Left ventricle myocardium superior (tissue), 1 donor: ENCODE measurements around the gene KRT34. TPM values are rescaled to one million over a fixed set of nuclear protein-coding genes. Genes with fewer than 3 reads are reported as not detected.
"Not testable (repeated sequence)": the region's sequence is repeated elsewhere in the genome, so short reads cannot be mapped to it uniquely, and the experiment has no call there.

Experiments
- ATAC-seq: fragments of 200-7000 bp; cut with Tn5 transposase; one replicate; pipeline ENCODE4 v1.9.1; 2020; ENCODE audit warnings: mild to moderate bottlenecking, moderate library complexity
- DNase-seq: peaks from one replicate; pipeline ENCODE4 v3.0.0-alpha.2; 2020
- intact Hi-C: fragments of 100-400 bp; cut with micrococcal nuclease; formaldehyde crosslinking; loops from one replicate; pipeline ENCODE4 v1.11.0; 2022
- long read RNA-seq: library from polyadenylated mRNA; unstranded; transcript quantifications from one replicate; pipeline ENCODE4 v2.0.0, GENCODE V29; 2021
- total RNA-seq: library from RNA; stranded (reverse); fragmentation: NEBNext Ultra II Directional; extraction: Animal tissue kit (Norgen Biotek cat#: 25700); gene quantifications from one replicate; pipeline ENCODE4 v1.2.1, GENCODE V29; 2021
- donor health status: DM: no; HTN: yes; CAD: no; lungs with severe emphysema.

The KRT34 gene
- total RNA-seq, result not detected
- long read RNA-seq, result 0 reads

- intact Hi-C loops, DNase-seq, ATAC-seq: not testable (repeated sequence)
These were observed at the start of gene KRT34 for GRCh38 chr17:41381943-41382342. Gene KRT34 (minus strand): TSS chr17:41382306. CDS start chr17:41382246, 60 bp downstream.

DNA sequence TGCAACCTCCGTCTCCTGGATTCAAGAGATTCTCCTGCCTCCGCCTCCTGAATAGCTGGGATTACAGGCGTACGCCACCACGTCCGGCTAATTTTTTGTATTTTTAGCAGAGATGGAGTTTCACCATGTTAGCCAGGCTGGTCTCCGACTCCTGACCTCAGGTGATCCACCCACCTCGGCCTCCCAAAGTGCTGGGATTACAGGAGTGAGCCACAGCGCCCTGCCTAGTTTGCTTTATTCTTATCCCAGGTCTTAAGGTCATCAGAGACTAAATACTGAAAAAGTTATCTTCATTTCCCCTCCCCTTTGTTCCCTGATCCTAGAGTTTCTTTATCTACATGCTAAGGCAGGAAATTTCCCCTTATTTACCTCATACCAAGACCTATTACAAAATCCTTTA, 48.3 kb upstream of the KRT34 start:
- intact Hi-C loops, ATAC-seq, DNase-seq: not testable (repeated sequence)

GRCh38 chr17:41429667-41430066, 47.6 kb upstream of the KRT34 start:
- no peak for ATAC-seq
- intact Hi-C loops, result no loop called here
- DNase-seq, result no peak

GRCh38 chr17:41428591-41429291, 46.6 kb upstream of the KRT34 start:
- intact Hi-C loops, result no loop called here
- no peak for ATAC-seq
- no peak for DNase-seq

GRCh38 chr17:41424111-41424635, 42.1 kb upstream of the KRT34 start, which contains the start of gene KRT37:
Gene KRT37 (minus strand): TSS chr17:41424585. CDS start chr17:41424523, 62 bp downstream.
- no peak for ATAC-seq
- no peak for DNase-seq
- intact Hi-C loops, result no loop called here

DNA sequence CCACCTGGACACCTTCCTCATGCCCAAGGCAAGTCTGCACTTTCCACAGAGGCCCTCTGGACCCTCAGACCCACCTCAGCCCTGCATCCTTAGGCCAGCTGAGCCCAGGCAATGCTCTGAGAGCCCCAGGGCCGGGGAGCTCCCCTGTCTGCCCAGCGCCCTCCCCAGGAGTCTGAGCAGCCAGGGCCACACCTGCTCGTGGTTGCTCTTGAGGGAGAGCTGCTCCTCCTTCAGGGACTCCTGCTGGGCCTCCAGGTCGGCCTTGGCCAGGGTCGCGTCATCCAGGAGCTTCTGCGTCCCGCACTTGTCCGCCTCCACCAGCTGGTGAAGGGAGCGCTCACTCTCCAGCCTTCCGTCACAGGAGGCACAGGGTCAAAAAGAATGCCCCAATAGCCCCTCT, 40.5 kb upstream of the KRT34 start:
- ATAC-seq, DNase-seq, intact Hi-C loops: not testable (repeated sequence)

DNA sequence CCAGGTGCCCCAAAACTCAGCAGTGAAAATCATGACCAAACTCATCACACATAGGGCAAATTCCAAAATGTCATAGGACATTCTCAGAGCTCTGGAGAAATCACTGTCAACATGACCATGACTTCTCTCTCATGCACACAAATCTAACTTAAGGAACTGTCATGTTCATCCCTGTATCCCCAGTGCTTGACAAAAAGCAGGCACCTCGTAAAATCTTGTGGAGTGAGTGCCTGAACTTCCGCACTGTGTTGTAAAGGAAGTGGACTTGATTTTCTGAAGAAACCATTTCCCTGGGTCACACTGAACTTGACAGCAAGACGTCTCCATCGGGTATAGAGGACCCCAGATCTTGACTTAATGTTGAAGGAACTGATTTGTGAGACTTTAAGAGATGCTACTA, 39.5 kb upstream of the KRT34 start:
- DNase-seq (no peak), ATAC-seq (no peak)
- intact Hi-C loops, result no loop called here

GRCh38 chr17:41421116-41421515, 39.0 kb upstream of the KRT34 start:
- intact Hi-C loops, result no loop called here
- no peak for DNase-seq
- ATAC-seq, result no peak

DNA sequence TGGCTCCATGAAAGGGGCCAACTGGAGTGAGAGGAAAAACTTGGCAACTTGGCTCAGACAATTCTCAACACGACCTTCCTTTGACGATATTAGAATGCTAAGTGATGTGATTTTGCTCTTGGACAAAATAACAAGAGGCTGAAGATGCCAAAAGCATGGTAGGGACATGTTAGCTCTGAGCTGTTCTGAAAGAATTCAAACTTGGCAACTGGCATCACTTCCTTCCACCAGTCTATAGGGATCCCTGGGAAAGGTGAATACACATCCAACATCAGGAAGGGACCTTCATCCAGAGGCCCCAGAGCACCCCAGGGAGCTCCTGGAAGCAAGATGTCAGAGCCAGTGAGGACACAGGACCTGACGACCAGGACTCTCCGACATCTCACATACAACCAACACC, 38.0 kb upstream of the KRT34 start:
- ATAC-seq (no peak), DNase-seq (no peak)
- intact Hi-C loops, result no loop called here

DNA sequence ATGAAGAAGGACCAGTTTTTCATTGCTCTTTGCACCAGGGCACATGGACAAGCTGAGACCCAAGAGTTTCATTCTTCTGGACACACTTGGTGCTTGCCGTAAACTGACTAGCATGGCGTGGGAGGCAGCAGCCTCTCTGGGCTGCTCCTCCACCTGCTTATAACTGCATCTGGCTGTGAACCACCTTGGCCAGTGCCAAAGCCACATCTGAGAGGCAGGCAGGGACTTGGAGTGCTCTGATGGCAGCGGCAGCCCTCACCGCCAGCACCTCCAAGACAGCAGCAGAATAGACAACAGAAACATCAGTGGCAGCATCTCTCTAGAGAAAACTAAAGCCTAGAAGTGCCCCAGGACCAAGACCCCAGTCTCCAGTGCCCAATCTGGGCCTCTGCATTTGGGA, 37.6 kb upstream of the KRT34 start:
- intact Hi-C loops, result no loop called here
- ATAC-seq (no peak), DNase-seq (no peak)

GRCh38 chr17:41418116-41418860, 36.2 kb upstream of the KRT34 start:
- ATAC-seq (no peak), DNase-seq (no peak)
- intact Hi-C loops, result no loop called here

DNA sequence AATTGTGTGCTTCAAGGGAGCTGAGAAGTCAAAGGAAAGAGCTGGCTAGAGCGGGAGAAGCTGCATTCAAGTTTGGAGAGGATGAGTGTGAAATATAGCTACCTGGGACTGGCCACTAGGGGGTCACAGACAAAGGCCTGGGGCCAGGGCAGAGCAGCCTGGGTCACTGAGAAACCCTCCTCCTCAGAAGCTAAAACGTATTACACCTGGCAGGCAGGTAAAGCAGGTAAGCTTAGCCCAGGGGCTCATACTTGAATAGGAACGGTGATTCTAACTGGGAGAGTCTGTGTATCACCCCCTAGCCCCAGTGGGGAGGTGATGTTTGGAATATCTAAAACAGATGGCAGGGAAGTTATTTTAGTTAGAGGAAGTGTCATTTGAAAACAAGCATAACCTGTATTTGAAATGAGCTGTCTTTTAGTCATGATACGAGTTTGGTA, 35.5 kb upstream of the KRT34 start:
- intact Hi-C loops, result no loop called here
- no peak for ATAC-seq
- no peak for DNase-seq

GRCh38 chr17:41417127-41417526, 35.0 kb upstream of the KRT34 start:
- DNase-seq (no peak), ATAC-seq (no peak)
- intact Hi-C loops, result no loop called here

DNA sequence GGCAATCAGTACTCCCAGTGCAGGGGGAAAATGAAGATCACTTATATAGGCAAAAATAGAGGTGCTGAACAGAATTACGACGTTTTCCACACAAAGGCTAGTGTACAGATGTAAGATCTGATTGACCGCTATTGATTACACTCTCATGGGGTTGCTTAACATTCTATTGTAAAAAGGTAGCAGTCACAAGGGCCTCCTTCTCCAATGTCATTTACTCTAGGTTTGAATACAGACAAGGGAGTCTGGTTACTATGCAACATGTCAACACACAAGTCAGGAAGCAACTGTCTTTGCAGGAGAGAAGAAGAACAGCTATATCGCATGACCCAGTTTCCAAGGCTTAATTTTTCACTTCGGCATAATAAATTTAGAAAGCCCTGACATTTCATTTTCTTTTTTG, 34.4 kb upstream of the KRT34 start:
- ATAC-seq, result peak; percentile 76
- intact Hi-C loops, result no loop called here
- DNase-seq, result no peak

DNA sequence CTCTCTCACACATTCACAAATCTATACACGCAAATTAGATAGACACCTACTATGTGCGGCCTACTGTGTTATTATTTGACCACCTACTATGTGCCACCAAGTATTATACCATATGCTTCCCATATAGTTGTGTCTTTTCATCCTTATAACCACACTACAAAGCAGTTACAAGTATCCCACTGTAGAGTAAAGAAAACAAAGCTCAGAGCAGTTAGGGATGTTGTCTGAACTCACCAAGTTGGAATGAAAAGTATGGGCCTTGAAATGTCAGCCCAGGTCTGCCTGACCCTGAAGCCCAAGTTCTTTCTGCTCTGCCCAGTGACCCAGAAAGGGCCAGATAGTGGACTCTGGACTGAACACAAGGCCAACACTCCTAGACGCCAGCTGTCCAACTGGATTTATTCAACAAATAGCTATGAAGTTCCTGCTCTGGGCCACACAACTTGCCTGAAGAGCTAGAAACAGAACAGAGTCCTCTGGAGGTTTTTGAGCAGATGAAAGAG, 33.8 kb upstream of the KRT34 start:
- intact Hi-C loops, result no loop called here
- ATAC-seq (peak; percentile 88), DNase-seq (no peak)

- DNase-seq, result no peak
- ATAC-seq, result no peak
- intact Hi-C loops, result no loop called here
These were observed 33.3 kb upstream of the KRT34 start for GRCh38 chr17:41415411-41415810.

GRCh38 chr17:41413982-41414381, 31.9 kb upstream of the KRT34 start:
- ATAC-seq (no peak), DNase-seq (no peak)
- intact Hi-C loops, result no loop called here

GRCh38 chr17:41413353-41413957, 31.3 kb upstream of the KRT34 start:
- intact Hi-C loops, result no loop called here
- ATAC-seq (no peak), DNase-seq (no peak)

GRCh38 chr17:41411072-41411840, 29.1 kb upstream of the KRT34 start:
- ATAC-seq (no peak), DNase-seq (no peak)
- intact Hi-C loops, result no loop called here
